ENCODE measurements around the gene ELL. TPM values are rescaled to one million over a fixed set of nuclear protein-coding genes. Genes with fewer than 3 reads are reported as not detected.

The ELL gene
- total RNA-seq, 2 experiments from 2014 or later: 14.1 TPM

GRCh38 chr19:18430417-18431144 is 91.3 kb downstream of the ELL start:
- Mint-ChIP-seq H3K9me3 (no peaks in the 10 kb centered on the region), H3K27me3 (ENCODE audit: low read depth) (no peaks in the 10 kb centered on the region), H3K27ac (no peak overlapping the region), H3K4me3 (no peak overlapping the region), H3K4me1 (ENCODE audit: low read depth) (peaks cover 23% of the 10 kb centered on the region), H3K36me3 (ENCODE audit: low read depth) (peaks cover 2% of the 10 kb centered on the region)
- intact Hi-C loops (cut with micrococcal nuclease): no loop called here
- CTCF ChIA-PET: no interaction called here
- DNase-seq: no peak

- no peak for DNase-seq
- intact Hi-C loops (cut with micrococcal nuclease): no loop called here
- no peak overlapping the region for H3K27ac Mint-ChIP-seq
- H3K36me3 Mint-ChIP-seq (ENCODE audit: low read depth): peaks cover 2% of the 10 kb centered on the region
- peak overlapping the region; percentile 21 for H3K4me3 Mint-ChIP-seq
- no peaks in the 10 kb centered on the region for H3K9me3 Mint-ChIP-seq
- CTCF ChIA-PET: interaction anchor here (0.6 kb wide), 1 partner anchor 745 kb away, joined by 3 read pairs; no protein-coding TSS in a partner anchor
- peaks cover 23% of the 10 kb centered on the region for H3K4me1 Mint-ChIP-seq (ENCODE audit: low read depth)
- no peaks in the 10 kb centered on the region for H3K27me3 Mint-ChIP-seq (ENCODE audit: low read depth)
Observed at GRCh38 chr19:18429717-18430416, 92.0 kb downstream of the ELL start.

- Mint-ChIP-seq H3K27me3 (ENCODE audit: low read depth) (no peaks in the 10 kb centered on the region), H3K36me3 (ENCODE audit: low read depth) (peaks cover under 1% of the 10 kb centered on the region), H3K4me3 (no peak overlapping the region), H3K4me1 (ENCODE audit: low read depth) (peaks cover 19% of the 10 kb centered on the region), H3K9me3 (no peaks in the 10 kb centered on the region), H3K27ac (no peak overlapping the region)
- CTCF ChIA-PET: interaction anchor here (0.6 to 1.4 kb wide), 3 partner anchors 10 to 745 kb away, joined by 3 to 4 read pairs (median 3); partner anchors contain the start of genes REX1BD and SSBP4
- intact Hi-C loops (cut with micrococcal nuclease): no loop called here
- peak; percentile 77 for DNase-seq
Observed at GRCh38 chr19:18428787-18429674, 92.8 kb downstream of the ELL start.

GRCh38 chr19:18428173-18428786 is 93.6 kb downstream of the ELL start:
- Mint-ChIP-seq H3K36me3 (ENCODE audit: low read depth) (no peaks in the 10 kb centered on the region), H3K4me3 (no peak overlapping the region), H3K4me1 (ENCODE audit: low read depth) (peaks cover 20% of the 10 kb centered on the region), H3K27ac (no peak overlapping the region), H3K27me3 (ENCODE audit: low read depth) (no peaks in the 10 kb centered on the region), H3K9me3 (no peaks in the 10 kb centered on the region)
- no peak for DNase-seq
- intact Hi-C loops (cut with micrococcal nuclease): no loop called here
- CTCF ChIA-PET: interaction anchor here (0.5 to 1.4 kb wide), 3 partner anchors 9 to 161 kb away, joined by 3 to 4 read pairs (median 3); partner anchors contain the start of genes REX1BD and SSBP4

GRCh38 chr19:18427743-18428113 is 94.1 kb downstream of the ELL start:
- peaks cover 24% of the 10 kb centered on the region for H3K4me1 Mint-ChIP-seq (ENCODE audit: low read depth)
- CTCF ChIA-PET: interaction anchor here (0.5 to 1.4 kb wide), 2 partner anchors 14 to 161 kb away, joined by 3 read pairs; partner anchors contain the start of gene REX1BD
- DNase-seq: no peak
- no peaks in the 10 kb centered on the region for H3K27me3 Mint-ChIP-seq (ENCODE audit: low read depth)
- intact Hi-C loops (cut with micrococcal nuclease): no loop called here
- H3K36me3 Mint-ChIP-seq (ENCODE audit: low read depth): no peaks in the 10 kb centered on the region
- no peaks in the 10 kb centered on the region for H3K9me3 Mint-ChIP-seq
- no peak overlapping the region for H3K4me3 Mint-ChIP-seq
- H3K27ac Mint-ChIP-seq: no peak overlapping the region

- Mint-ChIP-seq H3K9me3 (no peaks in the 10 kb centered on the region), H3K27me3 (ENCODE audit: low read depth) (no peaks in the 10 kb centered on the region), H3K4me3 (no peak overlapping the region), H3K27ac (no peak overlapping the region), H3K36me3 (ENCODE audit: low read depth) (peaks cover 1% of the 10 kb centered on the region), H3K4me1 (ENCODE audit: low read depth) (peaks cover 25% of the 10 kb centered on the region)
- intact Hi-C loops (cut with micrococcal nuclease): no loop called here
- no peak for DNase-seq
- CTCF ChIA-PET: interaction anchor here (0.5 kb wide), 1 partner anchor 13 kb away, joined by 3 read pairs; no protein-coding TSS in a partner anchor
Observed at GRCh38 chr19:18427080-18427742, 94.7 kb downstream of the ELL start.

- H3K9me3 Mint-ChIP-seq: no peaks in the 10 kb centered on the region
- intact Hi-C loops (cut with micrococcal nuclease): no loop called here
- H3K27me3 Mint-ChIP-seq (ENCODE audit: low read depth): no peaks in the 10 kb centered on the region
- CTCF ChIA-PET: interaction anchor here (0.6 kb wide), 1 partner anchor 246 kb away, joined by 3 read pairs; no protein-coding TSS in a partner anchor
- H3K4me1 Mint-ChIP-seq (ENCODE audit: low read depth): peaks cover 31% of the 10 kb centered on the region
- H3K27ac Mint-ChIP-seq: no peak overlapping the region
- no peak overlapping the region for H3K4me3 Mint-ChIP-seq
- peaks cover 2% of the 10 kb centered on the region for H3K36me3 Mint-ChIP-seq (ENCODE audit: low read depth)
- DNase-seq: no peak
Observed at GRCh38 chr19:18426416-18426767, 95.5 kb downstream of the ELL start.

- intact Hi-C loops (cut with micrococcal nuclease): no loop called here
- Mint-ChIP-seq H3K36me3 (ENCODE audit: low read depth) (peaks cover 2% of the 10 kb centered on the region), H3K4me1 (ENCODE audit: low read depth) (peaks cover 38% of the 10 kb centered on the region), H3K4me3 (no peak overlapping the region), H3K9me3 (no peaks in the 10 kb centered on the region), H3K27ac (peak overlapping the region; percentile 0), H3K27me3 (ENCODE audit: low read depth) (no peaks in the 10 kb centered on the region)
- no peak for DNase-seq
- CTCF ChIA-PET: interaction anchor here (0.6 kb wide), 2 partner anchors 15 to 245 kb away, joined by 3 read pairs; no protein-coding TSS in a partner anchor
Observed at GRCh38 chr19:18425515-18426415, 96.1 kb downstream of the ELL start.

GRCh38 chr19:18424890-18425514 is 96.9 kb downstream of the ELL start:
- Mint-ChIP-seq H3K4me3 (no peak overlapping the region), H3K4me1 (ENCODE audit: low read depth) (peaks cover 42% of the 10 kb centered on the region), H3K9me3 (no peaks in the 10 kb centered on the region), H3K27me3 (ENCODE audit: low read depth) (no peaks in the 10 kb centered on the region), H3K27ac (no peak overlapping the region), H3K36me3 (ENCODE audit: low read depth) (peaks cover 2% of the 10 kb centered on the region)
- CTCF ChIA-PET: interaction anchor here (0.6 kb wide), 1 partner anchor 14 kb away, joined by 3 read pairs; no protein-coding TSS in a partner anchor
- no peak for DNase-seq
- intact Hi-C loops (cut with micrococcal nuclease): no loop called here

- no peaks in the 10 kb centered on the region for H3K9me3 Mint-ChIP-seq
- peaks cover 2% of the 10 kb centered on the region for H3K36me3 Mint-ChIP-seq (ENCODE audit: low read depth)
- no peak for DNase-seq
- no peak overlapping the region for H3K27ac Mint-ChIP-seq
- CTCF ChIA-PET: interaction anchor here (0.9 kb wide), 1 partner anchor 10 kb away, joined by 3 read pairs; no protein-coding TSS in a partner anchor
- peaks cover 38% of the 10 kb centered on the region for H3K4me1 Mint-ChIP-seq (ENCODE audit: low read depth)
- no peak overlapping the region for H3K4me3 Mint-ChIP-seq
- no peaks in the 10 kb centered on the region for H3K27me3 Mint-ChIP-seq (ENCODE audit: low read depth)
- intact Hi-C loops (cut with micrococcal nuclease): no loop called here
Observed at GRCh38 chr19:18424122-18424889, 97.6 kb downstream of the ELL start.
